HepG2 (cell line): ENCODE results near the gene DLG2. TPM values are rescaled to one million over a fixed set of nuclear protein-coding genes. Genes with fewer than 3 reads are reported as not detected.

ENCODE experiments used
- ATAC-seq: fragments of 200-7000 bp; cut with Tn5 transposase; 3 replicates; pipeline ENCODE4 v1.9.1; 2020; ENCODE audit warnings: mild to moderate bottlenecking, moderate library complexity
- BruUV-seq: library from RNA; stranded (reverse); fragments of 400-500 nt; replicated peaks from 2 replicates; lab custom pipeline; 2021; lab: Mats Ljungman, UMichigan
- CTCF ChIA-PET: fragments of 300-600 bp; formaldehyde crosslinking; extraction: SDS; loops from one replicate; lab custom pipeline; 2021; ENCODE audit warnings: low total read pairs, inconsistent platforms, low intra/inter-chr PET ratio; lab: Yijun Ruan, JAX
- POLR2A ChIA-PET: fragments of 350-600 bp; sonication (Branson Sonifier 250); formaldehyde crosslinking; loops from one replicate; lab custom pipeline; 2020; ENCODE audit warnings: antibody characterized with exemption, inconsistent platforms; lab: Yijun Ruan, JAX
- DNase-seq: peaks from one replicate; pipeline ENCODE4 v3.0.0-alpha.2; 2015; ENCODE audit warnings: low spot score
- FAIRE-seq: peaks from 3 replicates; lab custom pipeline; 2011; peaks lifted over from hg19 to GRCh38; lab: Jason Lieb, UNC
- H2AFZ ChIP-seq: one replicate; pipeline ENCODE4 v1.6.1; 2011; ENCODE audit warnings: low read length, inconsistent platforms
- H3K27ac ChIP-seq: fragments of 300-600 bp; 3 replicates; pipeline ENCODE4 v1.8.0; 2011; ENCODE audit warnings: mixed run types, mild to moderate bottlenecking, mixed read lengths, low read length, inconsistent platforms; ENCODE audit not compliant: insufficient read depth; ENCODE audit errors: extremely low read length
- H3K27me3 ChIP-seq, 2 experiments: fragments of 200-600 bp in 1 of 2; 2 replicates in 1 of 2; 3 replicates in 1 of 2; pipeline versions ENCODE4 v1.6.0 to v1.8.0; 2011; ENCODE audit warnings: low read length in 2 of 2, mild to moderate bottlenecking in 2 of 2, moderate library complexity in 2 of 2, inconsistent platforms in 1 of 2; ENCODE audit not compliant: insufficient read depth in 2 of 2, control insufficient read depth in 1 of 2
- H3K36me3 ChIP-seq, 2 experiments: fragments of 200-600 bp in 1 of 2; replicated peaks in 1 of 2; 2 replicates in 1 of 2; 3 replicates in 1 of 2; pipeline versions ENCODE4 v1.5.1 to v1.8.0; 2011; ENCODE audit warnings: low read length in 2 of 2, inconsistent platforms in 1 of 2; ENCODE audit not compliant: insufficient read depth in 2 of 2, control insufficient read depth in 1 of 2
- H3K4me1 ChIP-seq: 2 replicates; pipeline ENCODE4 v1.5.1; 2012; ENCODE audit warnings: low read length, inconsistent platforms; ENCODE audit not compliant: insufficient read depth
- H3K4me2 ChIP-seq: 2 replicates; pipeline ENCODE4 v1.6.0; 2011; ENCODE audit warnings: low read depth, low read length, inconsistent platforms
- H3K4me3 ChIP-seq, 3 experiments: fragments of 200-600 bp in 1 of 3; sonication (generic), shearing (Covaris generic) in 1 of 3; replicated peaks in 1 of 3; 2 replicates each; pipeline ENCODE4 v1.5.1; 2011 to 2016; ENCODE audit warnings: low read length in 3 of 3, inconsistent platforms in 2 of 3, low read depth in 2 of 3, mild to moderate bottlenecking in 2 of 3, control low read depth in 1 of 3, mixed read lengths in 1 of 3; ENCODE audit not compliant: insufficient read depth in 1 of 3
- H3K79me2 ChIP-seq: one replicate; pipeline ENCODE4 v1.6.1; 2011; ENCODE audit warnings: low read length, inconsistent platforms; ENCODE audit not compliant: insufficient read depth
- H3K9ac ChIP-seq: 2 replicates; pipeline ENCODE4 v1.6.0; 2011; ENCODE audit warnings: mild to moderate bottlenecking, low read depth, low read length, inconsistent platforms; ENCODE audit not compliant: insufficient read depth
- H3K9me3 ChIP-seq: 2 replicates; pipeline ENCODE4 v1.5.1; 2012; ENCODE audit warnings: mild to moderate bottlenecking, low read length
- H4K20me1 ChIP-seq: 2 replicates; pipeline ENCODE4 v1.6.0; 2011; ENCODE audit warnings: inconsistent platforms, mild to moderate bottlenecking, low read length, moderate library complexity; ENCODE audit not compliant: insufficient read depth
- CHCHD3 ChIP-seq: sonication (generic); formaldehyde crosslinking; IDR thresholded peaks from 2 replicates; pipeline ENCODE4 v1.8.0; 2022; ENCODE audit warnings: mild to moderate bottlenecking, missing genetic modification reagents, moderate library complexity
- EP300 ChIP-seq, 3 experiments: sonication (generic) in 1 of 3; formaldehyde crosslinking in 1 of 3; IDR thresholded peaks; 2 replicates each; pipeline versions ENCODE4 v1.5.1 to v1.6.1; 2011 to 2020; ENCODE audit warnings: low read depth in 2 of 3, low read length in 2 of 3, borderline replicate concordance in 1 of 3, improper control_type of control experiment in 1 of 3, mild to moderate bottlenecking in 1 of 3, missing genetic modification reagents in 1 of 3, moderate library complexity in 1 of 3
- FOXA1 ChIP-seq, 2 experiments: fragments of 450-650 bp in 1 of 2; sonication (generic) in 1 of 2; formaldehyde crosslinking in 1 of 2; IDR thresholded peaks; 2 replicates each; pipeline versions ENCODE4 v1.4.0 to v1.6.1; 2016 to 2020; ENCODE audit warnings: missing genetic modification reagents in 1 of 2
- IKZF4 ChIP-seq: sonication (generic); formaldehyde crosslinking; IDR thresholded peaks from 2 replicates; pipeline ENCODE4 v1.5.1; 2020; ENCODE audit warnings: borderline replicate concordance, mild to moderate bottlenecking, low read depth, missing genetic modification reagents; ENCODE audit errors: not compliant biosample characterization
- MIER3 ChIP-seq: IDR thresholded peaks from 2 replicates; pipeline ENCODE4 v1.6.1; 2016; ENCODE audit warnings: missing compliant biosample characterization, borderline replicate concordance
- MIXL1 ChIP-seq: IDR thresholded peaks from 2 replicates; pipeline ENCODE4 v1.6.1; 2016
- NPAS2 ChIP-seq: sonication (generic); formaldehyde crosslinking; IDR thresholded peaks from 2 replicates; pipeline ENCODE4 v1.8.0; 2022; ENCODE audit warnings: mild to moderate bottlenecking, missing genetic modification reagents, borderline replicate concordance
- POLR2A ChIP-seq, 2 experiments: IDR thresholded peaks; 2 replicates each; pipeline ENCODE4 v1.6.1; 2011; ENCODE audit warnings: low read depth in 2 of 2, low read length in 2 of 2, mild to moderate bottlenecking in 1 of 2, moderate library complexity in 1 of 2; ENCODE audit not compliant: insufficient read depth in 1 of 2
- SRSF4 ChIP-seq: fragments of 200-400 bp; formaldehyde crosslinking; IDR thresholded peaks from one replicate; pipeline ENCODE4 v1.6.1; 2018; ENCODE audit warnings: mild to moderate bottlenecking, low read depth, low read length, moderate library complexity; ENCODE audit not compliant: poor library complexity, severe bottlenecking
- ZNF343 ChIP-seq: sonication (generic); formaldehyde crosslinking; IDR thresholded peaks from 2 replicates; pipeline ENCODE4 v1.4.0; 2020; ENCODE audit warnings: mild to moderate bottlenecking, missing genetic modification reagents
- ZNF691 ChIP-seq: sonication (generic); formaldehyde crosslinking; IDR thresholded peaks from 2 replicates; pipeline ENCODE4 v1.4.0; 2020; ENCODE audit warnings: missing genetic modification reagents, low read depth, mild to moderate bottlenecking, borderline replicate concordance
- ZSCAN20 ChIP-seq: sonication (generic); formaldehyde crosslinking; IDR thresholded peaks from 2 replicates; pipeline ENCODE4 v1.4.0; 2020; ENCODE audit warnings: missing genetic modification reagents, mild to moderate bottlenecking, borderline replicate concordance
- WGBS: methylation state at CpG from one replicate; pipeline ENCODE4 v1.1.6; 2017; ENCODE audit warnings: low lambda C conversion rate; 5-methylcytosine and 5-hydroxymethylcytosine counted together
- in situ Hi-C: cut with HindIII; loops from 2 replicates; pipeline ENCODE4 v1.10.0; 2017; ENCODE audit warnings: low pct_unique_long_range_greater_than_20kb; ENCODE audit not compliant: extremely low pct_ligation_motif_present
- intact Hi-C: fragments of 100-400 bp; cut with micrococcal nuclease; formaldehyde crosslinking; loops from one replicate; pipeline ENCODE4 v1.10.0; 2022; ENCODE audit not compliant: unreplicated experiment
- polyA plus RNA-seq, 8 experiments: library from polyadenylated mRNA; depleted of rRNA in 3 of 8; stranded (reverse) in 7 of 8; unstranded in 1 of 8; fragments of >200 nt; fragmentation: Illumina TruSeq in 4 of 8; extraction: Trizol in 4 of 8; gene quantifications; 2 replicates each; pipeline versions ENCODE4 v1.2.1 to v1.2.3, GENCODE V29; 2011 to 2016; ENCODE audit warnings: low read depth in 4 of 8, missing spikeins in 1 of 8, mixed read lengths in 1 of 8; ENCODE audit not compliant: insufficient read depth in 1 of 8
- total RNA-seq, 5 experiments: library from RNA; depleted of rRNA; stranded (reverse); fragments of >200 nt; fragmentation: Illumina TruSeq; extraction: Trizol; gene quantifications; 2 replicates each; pipeline ENCODE4 v1.2.3, GENCODE V29; 2016; ENCODE audit warnings: low read depth in 1 of 5
- TF ChIP-seq, protein P1 (sequence below): sonication (generic); formaldehyde crosslinking; IDR thresholded peaks from 2 replicates; pipeline ENCODE4 v1.4.0; 2020; ENCODE audit warnings: missing genetic modification reagents

The DLG2 gene
- total and polyA plus RNA-seq, 2 of the 13 experiments (the other 11 are each of a cell fraction or from before 2014, with no cell fraction given): 0.46 to 1.0 TPM

DNA sequence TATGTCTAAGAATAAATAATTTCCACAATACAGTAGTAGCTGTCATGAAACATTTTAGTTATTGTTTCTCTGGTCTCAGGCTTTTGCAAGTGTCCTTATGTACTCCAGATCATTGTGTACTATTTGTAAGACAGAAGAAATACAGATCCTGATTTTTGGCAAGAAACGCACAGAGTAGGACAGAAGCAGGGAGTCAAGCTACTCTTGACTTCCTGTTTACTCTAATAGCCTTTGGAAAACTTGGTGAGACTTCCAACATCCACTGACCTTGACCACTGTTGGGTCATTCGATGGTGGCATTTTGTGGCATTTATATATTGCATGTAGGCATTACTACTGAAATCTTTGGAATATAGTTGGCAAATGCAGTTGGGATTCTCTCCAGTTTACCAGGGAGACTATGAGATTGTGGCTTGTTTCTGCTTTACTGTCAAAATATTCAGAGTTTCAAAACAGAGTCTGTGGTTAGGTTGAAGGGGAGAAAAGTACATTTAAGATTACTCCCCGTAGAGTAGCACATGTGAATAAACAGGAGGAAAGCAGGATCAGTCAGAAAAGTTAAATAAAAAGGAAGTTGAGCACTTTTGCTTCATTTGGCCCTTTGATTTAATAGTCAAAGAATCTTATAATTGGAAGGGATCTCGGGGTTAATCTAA, 1614.8 kb downstream of the DLG2 start:
- CTCF ChIA-PET: no interaction called here
- DNase-seq (no peak), ATAC-seq (no peak), FAIRE-seq (no peak)
- Histone ChIP-seq H3K27me3 (no peaks in the 10 kb centered on the region), H2AFZ (no peak overlapping the region), H3K36me3 (no peaks in the 10 kb centered on the region), H3K79me2 (no peaks in the 10 kb centered on the region), H3K27ac (no peak overlapping the region), H3K9ac (no peak overlapping the region), H4K20me1 (no peaks in the 10 kb centered on the region), H3K9me3 (no peaks in the 10 kb centered on the region), H3K4me3 (no peak overlapping the region), H3K4me2 (no peak overlapping the region), H3K4me1 (no peaks in the 10 kb centered on the region)
- no TSS peak for BruUV-seq
- TF ChIP-seq NPAS2 (CRISPR knock-in tag): no peak
- TF ChIP-seq FOXA1 (IDR thresholded peaks at IDR 0.05): no peak
- TF ChIP-seq FOXA1 (CRISPR knock-in tag; IDR thresholded peaks at IDR 0.05): no peak
- TF ChIP-seq MIER3 (CRISPR knock-in tag): no peak
- TF ChIP-seq ZNF343 (CRISPR knock-in tag): no peak
- no peak for TF ChIP-seq EP300 (IDR thresholded peaks at IDR 0.05; ENCODE audit: low read depth in 2 of 2, low read length in 2 of 2)
- TF ChIP-seq EP300 (CRISPR knock-in tag; IDR thresholded peaks at IDR 0.05; ENCODE audit: borderline replicate concordance): no peak
- TF ChIP-seq POLR2A (IDR thresholded peaks at IDR 0.05; ENCODE audit: insufficient read depth in 1 of 2, low read depth in 2 of 2, low read length in 2 of 2): no peak
- TF ChIP-seq ZNF691 (CRISPR knock-in tag): no peak
- no peak for TF ChIP-seq MIXL1 (CRISPR knock-in tag)
- TF ChIP-seq IKZF4 (CRISPR knock-in tag): no peak
- no peak for TF ChIP-seq SRSF4
- no peak for TF ChIP-seq ZSCAN20 (CRISPR knock-in tag)
- TF ChIP-seq, protein P1, sequence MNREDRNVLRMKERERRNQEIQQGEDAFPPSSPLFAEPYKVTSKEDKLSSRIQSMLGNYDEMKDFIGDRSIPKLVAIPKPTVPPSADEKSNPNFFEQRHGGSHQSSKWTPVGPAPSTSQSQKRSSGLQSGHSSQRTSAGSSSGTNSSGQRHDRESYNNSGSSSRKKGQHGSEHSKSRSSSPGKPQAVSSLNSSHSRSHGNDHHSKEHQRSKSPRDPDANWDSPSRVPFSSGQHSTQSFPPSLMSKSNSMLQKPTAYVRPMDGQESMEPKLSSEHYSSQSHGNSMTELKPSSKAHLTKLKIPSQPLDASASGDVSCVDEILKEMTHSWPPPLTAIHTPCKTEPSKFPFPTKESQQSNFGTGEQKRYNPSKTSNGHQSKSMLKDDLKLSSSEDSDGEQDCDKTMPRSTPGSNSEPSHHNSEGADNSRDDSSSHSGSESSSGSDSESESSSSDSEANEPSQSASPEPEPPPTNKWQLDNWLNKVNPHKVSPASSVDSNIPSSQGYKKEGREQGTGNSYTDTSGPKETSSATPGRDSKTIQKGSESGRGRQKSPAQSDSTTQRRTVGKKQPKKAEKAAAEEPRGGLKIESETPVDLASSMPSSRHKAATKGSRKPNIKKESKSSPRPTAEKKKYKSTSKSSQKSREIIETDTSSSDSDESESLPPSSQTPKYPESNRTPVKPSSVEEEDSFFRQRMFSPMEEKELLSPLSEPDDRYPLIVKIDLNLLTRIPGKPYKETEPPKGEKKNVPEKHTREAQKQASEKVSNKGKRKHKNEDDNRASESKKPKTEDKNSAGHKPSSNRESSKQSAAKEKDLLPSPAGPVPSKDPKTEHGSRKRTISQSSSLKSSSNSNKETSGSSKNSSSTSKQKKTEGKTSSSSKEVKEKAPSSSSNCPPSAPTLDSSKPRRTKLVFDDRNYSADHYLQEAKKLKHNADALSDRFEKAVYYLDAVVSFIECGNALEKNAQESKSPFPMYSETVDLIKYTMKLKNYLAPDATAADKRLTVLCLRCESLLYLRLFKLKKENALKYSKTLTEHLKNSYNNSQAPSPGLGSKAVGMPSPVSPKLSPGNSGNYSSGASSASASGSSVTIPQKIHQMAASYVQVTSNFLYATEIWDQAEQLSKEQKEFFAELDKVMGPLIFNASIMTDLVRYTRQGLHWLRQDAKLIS (CRISPR knock-in tag): no peak
- TF ChIP-seq CHCHD3 (CRISPR knock-in tag): no peak
- intact Hi-C loops: no loop called here
- in situ Hi-C loops: no loop called here
- WGBS: 1% methylated on average over 4 of the region's 4 CpGs
- POLR2A ChIA-PET: no interaction called here
